GM21390 (cell line): Measurements from ENCODE around the gene JPT1.

ENCODE experiments used
- ATAC-seq: cut with Tn5 transposase; IDR thresholded peaks from one replicate; pipeline ENCODE4 v1.9.1; 2021; ENCODE audit not compliant: unreplicated experiment

The JPT1 gene

GRCh38 chr17:75108193-75108592 lies 46.1 kb downstream of the JPT1 start:
- ATAC-seq = no peak

- ATAC-seq = no peak
Measured at GRCh38 chr17:75105126-75106080, 48.9 kb downstream of the JPT1 start.

GRCh38 chr17:75103601-75104554 lies 50.4 kb downstream of the JPT1 start:
- ATAC-seq = no peak

- ATAC-seq = no peak
Measured at GRCh38 chr17:75102385-75102821, 51.9 kb downstream of the JPT1 start.

- no peak for ATAC-seq
Measured at GRCh38 chr17:75099881-75100595, 54.3 kb downstream of the JPT1 start.

- ATAC-seq = no peak
Measured at GRCh38 chr17:75098861-75099260, 55.5 kb downstream of the JPT1 start.

- no peak for ATAC-seq
Measured at GRCh38 chr17:75097865-75098264, 56.4 kb downstream of the JPT1 start.

- no peak for ATAC-seq
Measured at GRCh38 chr17:75096082-75096625, 58.2 kb downstream of the JPT1 start.

- ATAC-seq = no peak
Measured at GRCh38 chr17:75094871-75095399, 59.4 kb downstream of the JPT1 start.

- no peak for ATAC-seq
Measured at GRCh38 chr17:75093548-75094158, 60.7 kb downstream of the JPT1 start.

GRCh38 chr17:75091855-75092327 lies 62.4 kb downstream of the JPT1 start:
- ATAC-seq = no peak

GRCh38 chr17:75090871-75091854 lies 63.1 kb downstream of the JPT1 start:
- ATAC-seq = no peak

- no peak for ATAC-seq
Measured at GRCh38 chr17:75088465-75089417, 65.6 kb downstream of the JPT1 start.

- no peak for ATAC-seq
Measured at GRCh38 chr17:75087558-75088453, 66.5 kb downstream of the JPT1 start, which contains the start of gene SLC16A5. Gene SLC16A5 (plus strand): TSS chr17:75087954. CDS start chr17:75093637, 5,683 bp downstream.

GRCh38 chr17:75087182-75087557 lies 67.1 kb downstream of the JPT1 start:
- no peak for ATAC-seq

- no peak for ATAC-seq
Measured at GRCh38 chr17:75086496-75087181, 67.7 kb downstream of the JPT1 start.
